Naive thymus-derived CD4-positive, alpha-beta T cell (primary cell): ENCODE data around the gene KRTAP9-2. TPM values are rescaled to one million over a fixed set of nuclear protein-coding genes. Genes with fewer than 3 reads are reported as not detected.
A peak's percentile ranks its signal among the peaks of the same experiment; 100 is the strongest.

ENCODE experiments used
- ATAC-seq: fragments of 150-1000 bp; cut with Tn5 transposase; 2 replicates; pipeline ENCODE4 v1.10.0; 2021; ENCODE audit warnings: mild to moderate bottlenecking, moderate library complexity
- CTCF ChIA-PET: fragments of 350-600 bp; sonication (Branson Sonifier 250); formaldehyde crosslinking; loops from one replicate; lab custom pipeline; 2021; ENCODE audit warnings: antibody characterized with exemption; lab: Charles Lee
- POLR2A ChIA-PET: fragments of 350-600 bp; sonication (Branson Sonifier 250); formaldehyde crosslinking; loops from one replicate; lab custom pipeline; 2021; ENCODE audit warnings: antibody characterized with exemption, inconsistent platforms; lab: Charles Lee
- DNase-seq, 9 donors: peaks; one replicate each; pipeline versions ENCODE4 v3.0.0 to v3.0.0-alpha.2; 2020 to 2022; ENCODE audit warnings: mixed read lengths in 1 of 9
- H3K27ac ChIP-seq: one replicate; pipeline ENCODE4 v1.7.0; 2013; ENCODE audit warnings: mild to moderate bottlenecking, low read depth, low read length, moderate library complexity
- H3K27me3 ChIP-seq, 2 donors: one replicate each; pipeline ENCODE4 v1.7.0; 2013; ENCODE audit warnings: low read length in 2 of 2, mild to moderate bottlenecking in 2 of 2, moderate library complexity in 2 of 2; ENCODE audit not compliant: control insufficient read depth in 2 of 2, insufficient read depth in 2 of 2
- H3K36me3 ChIP-seq, 3 experiments: 1 replicate in 2 of 3; 2 replicates in 1 of 3; pipeline ENCODE4 v1.7.0; 2013; ENCODE audit warnings: low read length in 3 of 3, mild to moderate bottlenecking in 3 of 3, moderate library complexity in 1 of 3; ENCODE audit not compliant: insufficient read depth in 3 of 3, control insufficient read depth in 2 of 3
- H3K4me1 ChIP-seq, 2 donors: one replicate each; pipeline ENCODE4 v1.7.0; 2013; ENCODE audit warnings: low read length in 2 of 2, mild to moderate bottlenecking in 2 of 2, moderate library complexity in 1 of 2; ENCODE audit not compliant: control insufficient read depth in 2 of 2, insufficient read depth in 2 of 2
- H3K4me3 ChIP-seq: 2 replicates; pipeline ENCODE4 v1.7.0; 2013; ENCODE audit warnings: mild to moderate bottlenecking, low read length
- H3K9me3 ChIP-seq, 3 experiments: 1 replicate in 2 of 3; 2 replicates in 1 of 3; pipeline ENCODE4 v1.7.0; 2013; ENCODE audit warnings: low read length in 3 of 3; ENCODE audit not compliant: control insufficient read depth in 2 of 3
- H3K27ac Mint-ChIP-seq, 9 donors: one replicate each; pipeline ENCODE4 v1.8.0; 2020 to 2022; ENCODE audit warnings: mixed read lengths in 9 of 9, mild to moderate bottlenecking in 8 of 9, moderate library complexity in 5 of 9, inconsistent platforms in 2 of 9
- H3K27me3 Mint-ChIP-seq, 5 donors: one replicate each; pipeline ENCODE4 v1.8.0; 2021 to 2022; ENCODE audit warnings: mixed read lengths in 5 of 5, mild to moderate bottlenecking in 1 of 5
- H3K36me3 Mint-ChIP-seq, 5 donors: one replicate each; pipeline ENCODE4 v1.8.0; 2020 to 2022; ENCODE audit warnings: mixed read lengths in 5 of 5, mild to moderate bottlenecking in 3 of 5, inconsistent platforms in 1 of 5
- H3K4me1 Mint-ChIP-seq, 7 donors: one replicate each; pipeline ENCODE4 v1.8.0; 2020 to 2022; ENCODE audit warnings: mixed read lengths in 7 of 7, mild to moderate bottlenecking in 3 of 7, inconsistent platforms in 1 of 7
- H3K4me3 Mint-ChIP-seq, 10 donors: one replicate each; pipeline ENCODE4 v1.8.0; 2020 to 2022; ENCODE audit warnings: mild to moderate bottlenecking in 10 of 10, mixed read lengths in 10 of 10, moderate library complexity in 6 of 10, inconsistent platforms in 2 of 10
- H3K9me3 Mint-ChIP-seq, 11 donors: one replicate each; pipeline ENCODE4 v1.8.0; 2020 to 2022; ENCODE audit warnings: mixed read lengths in 11 of 11, mild to moderate bottlenecking in 4 of 11, inconsistent platforms in 1 of 11, moderate library complexity in 1 of 11
- intact Hi-C, 2 donors: fragments of 100-400 bp; cut with micrococcal nuclease; formaldehyde crosslinking; loops; one replicate each; pipeline ENCODE4 v1.15.1; 2023
- polyA plus RNA-seq, 2 donors: library from polyadenylated mRNA; unstranded; fragments of 300-500 nt; fragmentation: Illumina TruSeq; gene quantifications; one replicate each; pipeline ENCODE4 v1.2.3, GENCODE V29; 2021
- total RNA-seq, 6 experiments: library from RNA in 5 of 6; stranded (reverse) in 5 of 6; gene quantifications; 1 replicate in 5 of 6; 2 replicates in 1 of 6; pipeline ENCODE4 v1.2.3 and lab custom pipeline; 2021 to 2026

KRTAP9-2 gene
- total and polyA plus RNA-seq, 7 experiments from 2014 or later: not detected

- Histone ChIP-seq H3K9me3 (no peaks in the 10 kb centered on the region), H3K27ac (no peak overlapping the region), H3K4me3 (no peak overlapping the region), H3K36me3 (no peaks in the 10 kb centered on the region), H3K27me3 (peaks cover 0 to 5% of the 10 kb centered on the region in 2 donors), H3K4me1 (no peaks in the 10 kb centered on the region)
- peaks cover 0 to 30% (median 12%) of the 10 kb centered on the region in 5 donors for H3K27me3 Mint-ChIP-seq
- intact Hi-C loops: loop anchor here in 1 of 2 donors (5.0 kb wide), 1 partner anchor 110 kb away; no protein-coding TSS in a partner anchor
- ChIA-PET POLR2A (interaction anchor here (0.8 kb wide), 1 partner anchor 95 kb away, joined by 3 read pairs; no protein-coding TSS in a partner anchor), CTCF (interaction anchor here (1.0 kb wide), 1 partner anchor 103 kb away, joined by 3 read pairs; no protein-coding TSS in a partner anchor)
- H3K4me1 Mint-ChIP-seq: peaks cover 0 to 13% (median 6%) of the 10 kb centered on the region in 7 donors
- H3K4me3 Mint-ChIP-seq: no peak overlapping the region
- peak in 1 of 9 donors; percentile 1 for DNase-seq
- peaks cover 0 to 6% (median 0%) of the 10 kb centered on the region in 11 donors for H3K9me3 Mint-ChIP-seq
- no peak for ATAC-seq
- H3K36me3 Mint-ChIP-seq: no peaks in the 10 kb centered on the region
- no peak overlapping the region for H3K27ac Mint-ChIP-seq
Measured at GRCh38 chr17:41211845-41212466, 14.5 kb upstream of the KRTAP9-2 start.

- Histone ChIP-seq H3K27ac (no peak overlapping the region), H3K27me3 (peaks cover 0 to 5% of the 10 kb centered on the region in 2 donors), H3K4me1 (no peaks in the 10 kb centered on the region), H3K9me3 (no peaks in the 10 kb centered on the region), H3K36me3 (no peaks in the 10 kb centered on the region), H3K4me3 (no peak overlapping the region)
- POLR2A ChIA-PET: interaction anchor here (0.8 kb wide), 1 partner anchor 94 kb away, joined by 3 read pairs; no protein-coding TSS in a partner anchor
- CTCF ChIA-PET: interaction anchor here (0.5 to 1.0 kb wide), 2 partner anchors 99 to 102 kb away, joined by 3 read pairs; no protein-coding TSS in a partner anchor
- ATAC-seq: no peak
- H3K4me1 Mint-ChIP-seq: peaks cover 0 to 13% (median 6%) of the 10 kb centered on the region in 7 donors
- DNase-seq: no peak
- peaks cover 0 to 6% (median 0%) of the 10 kb centered on the region in 11 donors for H3K9me3 Mint-ChIP-seq
- no peaks in the 10 kb centered on the region for H3K36me3 Mint-ChIP-seq
- H3K4me3 Mint-ChIP-seq: no peak overlapping the region
- peak overlapping the region in 1 of 9 donors; percentile 36 for H3K27ac Mint-ChIP-seq
- H3K27me3 Mint-ChIP-seq: peaks cover 0 to 28% (median 15%) of the 10 kb centered on the region in 5 donors
- intact Hi-C loops: loop anchor here in 1 of 2 donors (5.0 kb wide), 1 partner anchor 110 kb away; no protein-coding TSS in a partner anchor
Measured at GRCh38 chr17:41212524-41213169, 13.8 kb upstream of the KRTAP9-2 start.

GRCh38 chr17:41215681-41216080 is 10.8 kb upstream of the KRTAP9-2 start:
- DNase-seq (no peak), ATAC-seq (no peak)
- H3K4me1 Mint-ChIP-seq: peaks cover 0 to 13% (median 6%) of the 10 kb centered on the region in 7 donors
- peaks cover 0 to 9% (median 0%) of the 10 kb centered on the region in 11 donors for H3K9me3 Mint-ChIP-seq
- Histone ChIP-seq H3K27ac (no peak overlapping the region), H3K9me3 (no peaks in the 10 kb centered on the region), H3K4me3 (no peak overlapping the region), H3K4me1 (no peaks in the 10 kb centered on the region), H3K27me3 (peaks cover 0 to 5% of the 10 kb centered on the region in 2 donors), H3K36me3 (no peaks in the 10 kb centered on the region)
- H3K4me3 Mint-ChIP-seq: no peak overlapping the region
- intact Hi-C loops: no loop called here
- POLR2A ChIA-PET: interaction anchor here (0.6 kb wide), 1 partner anchor 1144 kb away, joined by 3 read pairs; no protein-coding TSS in a partner anchor
- H3K36me3 Mint-ChIP-seq: peaks cover 0 to 4% (median 0%) of the 10 kb centered on the region in 5 donors
- H3K27ac Mint-ChIP-seq: no peak overlapping the region
- CTCF ChIA-PET: interaction anchor here (0.6 to 1.2 kb wide), 2 partner anchors 14 to 106 kb away, joined by 3 read pairs; no protein-coding TSS in a partner anchor
- peaks cover 0 to 15% (median 5%) of the 10 kb centered on the region in 5 donors for H3K27me3 Mint-ChIP-seq

- peaks cover 0 to 4% (median 0%) of the 10 kb centered on the region in 5 donors for H3K36me3 Mint-ChIP-seq
- no peaks in the 10 kb centered on the region for H3K9me3 ChIP-seq
- H3K27ac Mint-ChIP-seq: no peak overlapping the region
- peaks cover 0 to 6% (median 0%) of the 10 kb centered on the region in 7 donors for H3K4me1 Mint-ChIP-seq
- H3K36me3 ChIP-seq: no peaks in the 10 kb centered on the region
- H3K4me3 Mint-ChIP-seq: no peak overlapping the region
- H3K27ac ChIP-seq: no peak overlapping the region
- no peaks in the 10 kb centered on the region for H3K4me1 ChIP-seq
- DNase-seq (no peak), ATAC-seq (no peak)
- peaks cover 0 to 11% (median 0%) of the 10 kb centered on the region in 5 donors for H3K27me3 Mint-ChIP-seq
- H3K9me3 Mint-ChIP-seq: peaks cover 0 to 9% (median 0%) of the 10 kb centered on the region in 11 donors
- peaks cover 0 to 6% of the 10 kb centered on the region in 2 donors for H3K27me3 ChIP-seq
- ChIA-PET CTCF (no interaction called here), POLR2A (no interaction called here)
- intact Hi-C loops: no loop called here
- H3K4me3 ChIP-seq: no peak overlapping the region
Measured at GRCh38 chr17:41223821-41224220, 2.6 kb upstream of the KRTAP9-2 start.

GRCh38 chr17:41226051-41226450 is 397 bp upstream of the KRTAP9-2 start:
- Mint-ChIP-seq H3K27ac (no peak overlapping the region), H3K27me3 (peaks cover 0 to 17% (median 0%) of the 10 kb centered on the region in 5 donors), H3K4me1 (peaks cover 0 to 15% (median 11%) of the 10 kb centered on the region in 7 donors)

GRCh38 chr17:41230094-41230493 is 3.6 kb downstream of the KRTAP9-2 start:
- ATAC-seq (no peak), DNase-seq (no peak)
- Mint-ChIP-seq H3K36me3 (no peaks in the 10 kb centered on the region), H3K9me3 (peaks cover 0 to 2% (median 0%) of the 10 kb centered on the region in 11 donors), H3K4me1 (peaks cover 0 to 15% (median 7%) of the 10 kb centered on the region in 7 donors), H3K27me3 (peaks cover 0 to 25% (median 4%) of the 10 kb centered on the region in 5 donors), H3K4me3 (no peak overlapping the region), H3K27ac (peak overlapping the region in 1 of 9 donors; percentile 23)
- H3K27me3 ChIP-seq: peaks cover 0 to 6% of the 10 kb centered on the region in 2 donors
- H3K36me3 ChIP-seq: no peaks in the 10 kb centered on the region
- intact Hi-C loops: no loop called here
- H3K9me3 ChIP-seq: no peaks in the 10 kb centered on the region
- H3K4me1 ChIP-seq: no peaks in the 10 kb centered on the region
- no peak overlapping the region for H3K4me3 ChIP-seq
- ChIA-PET CTCF (interaction anchor here (1.6 kb wide), 1 partner anchor 14 kb away, joined by 3 read pairs; no protein-coding TSS in a partner anchor), POLR2A (no interaction called here)
- H3K27ac ChIP-seq: no peak overlapping the region

More at GRCh38 chr17:41226051-41226450, 397 bp upstream of the KRTAP9-2 start:
- Histone ChIP-seq H3K9me3 (no peaks in the 10 kb centered on the region), H3K27me3 (peaks cover 0 to 6% of the 10 kb centered on the region in 2 donors), H3K4me3 (no peak overlapping the region), H3K4me1 (no peaks in the 10 kb centered on the region), H3K27ac (no peak overlapping the region), H3K36me3 (no peaks in the 10 kb centered on the region)
- POLR2A ChIA-PET: no interaction called here
- intact Hi-C loops: no loop called here
- no peaks in the 10 kb centered on the region for H3K36me3 Mint-ChIP-seq
- ATAC-seq (no peak), DNase-seq (no peak)
- CTCF ChIA-PET: no interaction called here
- H3K4me3 Mint-ChIP-seq: no peak overlapping the region
- peaks cover 0 to 4% (median 0%) of the 10 kb centered on the region in 11 donors for H3K9me3 Mint-ChIP-seq
